Smooth muscle cell of the brain vasculature (primary cell): Measurements from ENCODE around the gene MESD.
"Not testable (repeated sequence)": the region's sequence is repeated elsewhere in the genome, so short reads cannot be mapped to it uniquely, and the experiment has no call there.

Experiments used
- DNase-seq: peaks from one replicate; pipeline ENCODE4 v3.0.0-alpha.2; 2012; ENCODE audit warnings: low read depth, low spot score

The MESD gene

DNA sequence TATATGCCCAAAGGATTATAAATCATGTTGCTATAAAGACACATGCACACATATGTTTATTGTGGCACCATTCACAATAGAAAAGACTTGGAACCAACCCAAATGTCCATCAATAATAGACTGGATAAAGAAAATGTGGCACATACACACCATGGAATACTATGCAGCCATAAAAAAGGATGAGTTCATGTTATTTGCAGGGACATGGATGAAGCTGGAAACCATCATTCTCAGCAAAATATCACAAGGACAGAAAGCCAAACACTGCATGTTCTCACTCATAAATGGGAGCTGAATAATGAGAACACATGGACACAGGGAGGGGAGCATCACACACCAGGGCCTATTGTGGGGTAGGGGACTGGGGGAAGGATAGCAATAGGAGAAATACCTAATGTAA, 24.2 kb downstream of the MESD start:
- DNase-seq: not testable (repeated sequence)

DNA sequence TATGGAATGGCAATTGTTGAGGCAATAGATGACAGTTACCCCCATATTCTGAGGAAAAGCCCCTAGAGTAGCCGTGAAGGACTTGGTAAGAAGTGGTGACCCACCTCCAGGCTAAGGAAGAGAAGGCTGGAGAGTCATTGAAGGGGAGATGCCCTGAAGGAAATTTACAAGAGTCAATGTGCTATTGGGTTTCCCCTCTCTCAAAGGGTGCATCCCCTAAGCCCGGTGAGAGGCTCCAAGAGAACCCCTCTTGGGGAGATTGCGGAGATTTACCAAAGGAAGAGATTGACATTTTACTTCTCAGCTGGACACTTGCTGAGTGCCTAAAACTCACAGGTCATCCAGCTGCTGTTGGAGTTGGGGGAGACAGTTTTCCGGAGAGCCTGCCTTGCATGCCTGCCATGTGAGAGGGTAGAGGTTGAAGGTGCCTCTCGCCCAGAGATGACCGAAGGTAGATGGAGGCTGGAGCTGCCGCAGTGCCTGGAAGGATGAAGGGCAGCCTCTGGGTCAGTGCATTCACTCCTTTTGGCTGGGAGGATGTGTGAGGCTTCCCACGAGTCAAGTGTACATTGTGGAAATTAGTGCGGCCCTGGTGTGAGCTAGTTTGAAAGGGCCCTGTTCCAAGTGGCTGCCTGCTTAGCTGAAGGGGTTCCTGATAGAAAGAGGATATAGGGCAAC, 30.7 kb downstream of the MESD start:
- no peak for DNase-seq

DNA sequence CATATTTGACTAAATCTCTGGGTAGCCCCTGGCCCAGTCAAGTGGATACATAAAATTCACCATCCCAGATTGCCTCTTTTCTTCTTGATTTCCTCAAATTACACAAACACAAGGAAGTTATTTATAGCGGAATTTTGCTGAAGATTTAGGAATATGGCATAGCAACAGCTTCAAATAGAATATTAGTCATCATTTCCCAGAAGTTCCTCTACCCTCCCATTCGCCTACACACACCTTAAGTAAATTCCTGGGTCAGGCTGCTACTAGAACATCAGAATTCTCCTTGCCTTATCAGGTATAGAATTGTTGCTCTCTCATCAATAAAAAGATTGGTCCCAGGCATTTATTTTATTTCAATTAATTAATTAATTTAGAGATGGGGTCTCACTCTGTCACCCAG, 31.6 kb downstream of the MESD start:
- no peak for DNase-seq

DNA sequence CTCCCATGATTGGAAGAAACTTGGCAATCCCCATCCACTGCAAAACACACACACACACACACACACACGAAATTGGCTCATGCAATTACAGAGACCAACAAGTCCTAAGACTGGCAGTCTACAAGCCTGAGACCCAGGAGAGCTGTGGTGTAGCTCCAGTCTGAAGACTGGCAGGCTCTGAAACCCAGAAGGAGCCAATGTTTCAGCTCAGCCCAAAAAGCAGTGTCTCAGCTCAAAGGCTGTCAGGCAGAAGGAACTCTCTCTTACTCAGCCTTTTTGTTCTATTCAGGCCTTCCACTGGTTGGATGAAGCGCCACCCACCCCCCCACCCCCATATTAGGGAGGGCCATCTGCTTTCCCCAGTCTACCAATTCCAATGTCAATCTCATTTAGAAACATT, 32.1 kb downstream of the MESD start:
- no peak for DNase-seq

DNA sequence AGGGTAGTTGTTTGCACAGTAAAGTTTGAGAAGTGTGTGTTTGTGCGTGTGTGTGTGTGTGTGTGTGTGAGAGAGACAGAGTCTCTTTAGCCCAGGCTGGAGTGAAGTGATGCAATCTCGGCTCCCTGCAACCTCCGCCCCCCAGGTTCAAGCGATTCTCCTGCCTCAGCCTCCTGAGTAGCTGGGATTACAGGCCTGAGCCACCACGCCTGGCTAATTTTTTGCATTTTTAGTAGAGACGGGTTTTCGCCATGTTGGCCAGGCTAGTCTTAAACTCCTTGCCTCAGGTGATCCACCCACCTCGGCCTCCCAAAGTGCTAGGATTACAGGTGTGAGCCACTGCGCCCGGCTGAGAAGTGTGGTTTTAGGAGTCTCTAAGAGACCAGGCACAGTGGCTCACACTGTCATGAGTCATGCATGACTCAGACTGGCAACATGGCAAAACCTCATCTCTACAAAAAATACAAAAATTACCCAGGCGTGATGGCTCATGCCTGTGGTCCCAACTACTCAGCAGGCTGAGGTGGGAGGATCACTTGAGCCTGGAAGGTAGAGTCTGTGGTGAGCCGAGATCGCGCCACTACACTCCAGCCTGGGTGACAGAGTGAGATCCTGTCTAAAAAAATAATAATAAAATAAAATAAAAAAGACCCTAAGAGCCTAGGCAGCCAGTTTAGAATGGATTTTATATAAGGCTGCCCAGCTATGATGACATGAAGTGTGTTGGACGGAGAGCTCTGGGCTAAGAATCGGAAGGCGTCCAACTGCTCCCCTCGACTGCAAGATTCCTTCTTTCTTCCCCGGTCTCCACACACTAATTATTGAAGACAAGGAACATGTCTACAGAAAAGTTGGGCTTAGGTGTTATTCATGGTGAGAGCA, 33.8 kb downstream of the MESD start:
- DNase-seq: peak; percentile 45

DNA sequence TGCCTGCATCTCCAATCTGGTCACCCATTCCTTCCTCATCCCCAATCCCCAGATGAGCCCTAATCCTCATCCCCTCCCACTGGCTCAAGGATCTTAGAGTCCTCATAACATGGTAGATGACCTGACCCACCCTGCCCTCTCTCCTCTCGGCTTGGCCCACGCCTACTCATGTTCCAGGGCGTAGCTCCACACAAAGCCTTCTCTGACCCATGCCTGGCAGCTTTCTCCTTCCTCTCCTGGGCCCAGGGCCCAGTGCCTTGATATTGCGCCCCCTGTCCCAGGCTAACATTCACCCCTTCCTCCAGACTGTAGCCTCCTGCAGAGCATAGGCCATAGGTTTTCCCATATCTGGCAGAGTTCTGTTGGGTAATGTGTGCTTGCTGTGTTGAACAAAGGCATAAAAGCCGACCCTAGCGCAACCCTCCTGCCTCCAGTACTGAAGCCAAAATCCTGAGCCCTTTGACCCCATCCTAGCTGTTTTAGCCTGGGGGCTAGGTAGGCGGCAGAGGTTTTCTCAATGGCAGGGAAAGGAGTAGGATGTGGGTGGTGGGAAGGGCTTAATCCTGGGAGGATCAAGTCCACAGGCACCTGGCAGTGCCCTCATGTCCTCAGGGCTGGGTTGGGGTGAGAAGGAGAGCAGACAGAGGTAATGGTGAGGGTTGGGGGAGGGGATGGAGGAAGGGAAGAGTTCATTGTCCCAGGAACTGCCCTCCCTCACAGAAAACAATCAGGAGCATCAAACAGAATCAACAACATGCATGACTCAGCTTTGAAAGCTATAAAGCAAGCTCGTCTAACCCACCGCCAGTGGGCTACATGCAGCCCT, 35.5 kb downstream of the MESD start:
- DNase-seq: no peak

DNA sequence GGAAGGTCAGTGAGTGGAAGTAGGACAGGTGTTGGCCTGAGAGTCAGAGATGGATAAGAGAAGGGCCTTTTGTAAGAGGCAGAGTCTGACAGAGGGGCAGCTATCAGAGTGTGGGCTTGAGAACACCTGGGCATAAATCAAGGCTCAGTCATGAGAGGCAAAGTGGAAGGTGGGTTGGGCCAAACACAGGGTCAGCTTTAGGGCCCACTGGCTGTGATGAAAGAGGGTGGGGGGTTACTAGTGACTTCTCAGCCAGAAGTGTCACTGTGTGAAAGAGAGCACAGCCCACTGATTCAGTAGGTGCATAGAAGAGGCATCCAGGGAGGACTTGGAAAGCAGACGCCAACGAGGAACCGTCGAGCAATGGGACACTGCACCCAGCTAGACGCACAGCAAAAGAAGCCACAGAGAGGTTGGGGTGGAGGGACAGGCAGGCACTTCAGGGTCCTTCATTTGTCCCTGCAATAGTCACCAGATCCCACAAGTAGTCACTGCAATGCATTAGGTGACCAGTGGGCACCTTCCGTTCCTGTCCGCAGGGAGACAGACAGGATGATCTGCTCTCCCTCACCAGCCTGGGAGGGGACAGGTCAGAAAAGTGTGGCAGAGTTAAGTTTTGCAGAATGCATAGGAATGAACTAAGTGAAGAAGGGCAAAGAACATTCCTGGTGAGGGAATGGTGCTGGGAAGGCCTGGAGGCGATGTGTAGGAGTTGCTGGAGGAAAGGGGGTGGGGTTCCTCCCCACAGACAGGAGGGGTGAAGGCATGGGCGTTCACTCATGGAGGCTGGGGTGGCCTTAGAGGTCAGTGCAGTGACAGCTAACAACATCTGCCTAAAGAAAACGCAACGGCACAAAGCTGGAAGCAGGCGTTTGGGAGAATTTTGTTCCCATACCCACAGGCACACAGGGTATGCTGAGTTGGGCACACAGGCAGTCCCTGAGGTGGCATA, 36.3 kb downstream of the MESD start:
- no peak for DNase-seq

DNA sequence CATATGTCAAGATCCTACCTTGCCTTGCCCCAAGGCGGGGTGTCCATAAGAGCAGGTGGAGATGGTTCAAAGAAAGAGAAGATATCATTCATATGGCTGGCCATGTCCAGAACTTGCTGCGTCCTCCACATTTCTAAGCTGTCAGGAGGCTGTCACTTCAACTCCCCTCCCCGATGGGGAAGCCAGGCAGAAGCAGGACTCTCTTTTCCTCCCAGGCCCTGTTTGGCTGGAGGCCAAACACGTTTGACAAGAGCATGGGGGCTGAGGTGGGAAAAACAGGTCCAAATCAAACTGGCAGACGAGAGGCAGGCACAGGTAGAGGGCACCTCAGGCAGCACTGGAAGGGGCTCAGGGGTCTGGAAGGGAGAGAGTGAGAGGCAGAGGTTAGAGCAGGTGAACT, 37.7 kb downstream of the MESD start:
- no peak for DNase-seq

DNA sequence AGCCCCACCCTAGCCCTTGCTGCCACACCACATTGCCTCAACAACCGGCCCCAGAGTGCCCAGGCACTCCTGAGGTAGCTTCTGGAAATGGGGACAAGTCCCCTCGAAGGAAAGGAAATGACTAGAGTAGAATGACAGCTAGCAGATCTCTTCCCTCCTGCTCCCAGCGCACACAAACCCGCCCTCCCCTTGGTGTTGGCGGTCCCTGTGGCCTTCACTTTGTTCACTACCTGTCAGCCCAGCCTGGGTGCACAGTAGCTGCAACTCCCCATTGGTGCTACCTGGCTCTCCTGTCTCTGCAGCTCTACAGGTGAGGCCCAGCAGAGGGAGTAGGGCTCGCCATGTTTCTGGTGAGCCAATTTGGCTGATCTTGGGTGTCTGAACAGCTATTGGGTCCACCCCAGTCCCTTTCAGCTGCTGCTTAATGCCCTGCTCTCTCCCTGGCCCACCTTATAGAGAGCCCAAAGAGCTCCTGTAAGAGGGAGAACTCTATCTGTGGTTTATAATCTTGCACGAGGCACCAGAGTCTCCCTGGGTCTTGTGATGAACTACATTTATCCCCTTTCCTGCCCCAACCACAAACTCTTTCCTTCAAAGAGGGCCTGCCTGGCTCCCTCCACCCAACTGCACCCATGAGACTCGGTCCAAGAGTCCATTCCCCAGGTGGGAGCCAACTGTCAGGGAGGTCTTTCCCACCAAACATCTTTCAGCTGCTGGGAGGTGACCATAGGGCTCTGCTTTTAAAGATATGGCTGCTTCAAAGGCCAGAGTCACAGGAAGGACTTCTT, 39.1 kb downstream of the MESD start:
- DNase-seq: no peak

DNA sequence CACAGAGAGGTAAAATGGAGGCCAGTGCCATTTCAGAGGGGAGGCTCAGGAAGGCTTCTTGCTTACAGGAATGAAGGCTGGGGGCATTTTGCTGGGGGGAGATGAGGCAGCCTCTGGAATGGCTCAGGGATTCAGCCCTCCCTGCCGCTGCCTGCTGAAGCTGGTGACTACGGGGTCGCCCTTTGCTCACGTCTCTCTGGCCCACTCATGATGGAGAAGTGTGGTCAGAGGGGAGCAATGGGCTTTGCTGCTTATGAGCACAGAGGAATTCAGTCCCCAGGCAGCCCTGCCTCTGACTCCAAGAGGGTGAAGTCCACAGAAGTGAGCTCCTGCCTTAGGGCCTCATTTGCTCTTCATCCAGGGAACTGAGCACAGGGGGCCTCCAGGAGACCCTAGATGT, 39.9 kb downstream of the MESD start:
- no peak for DNase-seq

DNA sequence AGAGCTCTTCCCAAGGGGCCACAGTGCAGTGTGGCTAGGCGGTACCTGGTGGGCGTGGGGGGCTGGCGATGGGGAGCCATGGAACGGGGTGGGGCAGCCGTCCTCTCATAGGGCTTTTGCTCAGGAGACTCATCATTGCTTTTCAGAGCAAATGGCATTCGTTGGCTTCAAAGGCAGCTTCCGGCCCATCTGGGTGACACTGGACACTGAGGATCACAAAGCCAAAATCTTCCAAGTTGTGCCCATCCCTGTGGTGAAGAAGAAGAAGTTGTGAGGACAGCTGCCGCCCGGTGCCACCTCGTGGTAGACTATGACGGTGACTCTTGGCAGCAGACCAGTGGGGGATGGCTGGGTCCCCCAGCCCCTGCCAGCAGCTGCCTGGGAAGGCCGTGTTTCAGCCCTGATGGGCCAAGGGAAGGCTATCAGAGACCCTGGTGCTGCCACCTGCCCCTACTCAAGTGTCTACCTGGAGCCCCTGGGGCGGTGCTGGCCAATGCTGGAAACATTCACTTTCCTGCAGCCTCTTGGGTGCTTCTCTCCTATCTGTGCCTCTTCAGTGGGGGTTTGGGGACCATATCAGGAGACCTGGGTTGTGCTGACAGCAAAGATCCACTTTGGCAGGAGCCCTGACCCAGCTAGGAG, 40.8 kb downstream of the MESD start:
- no peak for DNase-seq

DNA sequence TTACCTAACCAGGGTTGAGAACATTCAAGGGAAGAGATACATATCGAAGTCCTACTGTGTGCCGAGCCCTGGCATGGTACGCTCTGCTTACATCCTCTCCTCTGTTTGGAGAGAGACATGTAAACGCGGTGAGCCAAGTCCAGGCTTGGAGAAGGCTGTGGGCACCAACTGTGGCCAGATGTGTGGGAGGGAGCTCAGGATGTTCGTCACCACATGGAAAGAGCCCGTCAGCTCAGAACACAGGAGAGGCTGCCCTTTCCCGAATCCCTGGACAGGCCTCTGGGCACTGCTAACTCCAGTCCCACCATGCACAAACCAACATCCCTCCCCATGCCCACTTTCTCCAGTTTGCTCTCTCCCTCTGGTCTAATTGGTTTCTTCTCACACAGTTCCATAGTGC, 43.0 kb downstream of the MESD start:
- DNase-seq: no peak

DNA sequence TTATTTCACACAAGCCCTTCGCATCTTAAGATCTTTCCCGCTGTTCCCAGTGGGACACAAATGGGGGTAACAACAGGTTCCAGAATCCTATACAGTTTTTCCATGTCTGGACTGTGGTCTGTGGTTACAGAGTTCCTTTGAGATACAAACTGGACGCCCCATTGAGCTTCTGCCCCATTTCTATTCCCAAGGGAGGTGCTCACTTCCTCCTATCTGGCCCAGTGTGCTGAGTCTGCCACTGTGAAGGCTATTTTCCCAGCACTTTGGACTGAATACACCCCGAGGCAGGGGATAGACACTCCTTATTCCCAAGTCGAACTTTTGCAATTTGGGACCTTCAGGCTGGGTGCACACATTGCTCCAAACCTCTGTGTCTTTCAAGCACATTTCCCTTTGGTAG, 44.0 kb downstream of the MESD start:
- no peak for DNase-seq

DNA sequence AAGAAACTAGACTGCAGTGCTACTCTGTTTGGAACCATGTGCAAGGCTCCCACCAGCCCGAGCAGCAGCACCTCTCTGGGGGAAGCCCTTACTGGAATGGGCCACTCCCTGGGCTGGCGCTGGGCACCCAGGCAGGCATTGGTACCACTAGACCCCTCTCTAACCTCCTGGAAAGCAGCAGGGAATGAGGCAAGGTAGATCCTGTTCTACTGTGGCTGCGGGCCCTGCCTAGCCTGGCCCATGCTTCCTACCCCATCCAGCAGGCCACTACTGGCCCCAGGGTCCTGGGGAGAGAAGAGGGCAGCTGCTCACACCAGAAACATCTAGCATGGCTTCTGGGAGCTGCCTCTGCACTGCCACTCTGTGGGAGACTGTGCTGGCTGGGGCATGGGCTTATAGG, 44.8 kb downstream of the MESD start:
- DNase-seq: no peak

DNA sequence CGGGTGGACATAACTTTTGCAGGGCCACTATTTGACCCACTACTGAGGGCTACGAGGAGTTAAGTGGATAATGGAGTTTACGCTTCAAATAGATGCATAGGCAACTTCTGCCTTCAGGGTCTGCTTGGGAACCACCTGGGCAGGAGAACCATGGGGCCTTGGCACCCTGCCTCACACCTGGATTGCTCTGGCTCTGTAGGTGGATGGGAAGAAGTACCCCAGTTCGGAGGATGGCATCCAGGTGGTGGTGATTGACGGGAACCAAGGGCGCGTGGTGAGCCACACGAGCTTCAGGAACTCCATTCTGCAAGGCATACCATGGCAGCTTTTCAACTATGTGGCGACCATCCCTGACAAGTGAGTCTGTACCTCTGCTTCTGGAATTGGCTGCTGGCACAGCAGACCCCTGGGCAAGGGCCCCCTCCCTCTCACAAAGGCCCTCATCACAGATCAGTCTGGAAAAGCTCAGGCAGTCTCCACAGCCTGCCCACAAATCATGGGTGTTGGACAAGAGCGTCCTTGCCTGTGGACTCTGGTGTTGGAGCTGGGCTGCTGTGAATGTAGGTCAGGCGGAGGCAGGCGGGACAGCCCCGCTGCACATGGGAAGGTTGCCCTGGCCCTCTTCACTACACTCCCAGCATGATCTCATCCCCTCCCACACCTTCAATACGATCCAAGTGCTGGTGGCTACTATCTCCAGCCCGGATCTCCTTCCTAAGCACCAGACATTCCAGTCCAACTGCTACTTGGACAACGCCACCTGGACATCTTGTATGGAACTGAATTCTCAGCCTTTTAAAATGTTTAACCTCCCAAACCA, 46.7 kb downstream of the MESD start:
- DNase-seq: no peak

DNA sequence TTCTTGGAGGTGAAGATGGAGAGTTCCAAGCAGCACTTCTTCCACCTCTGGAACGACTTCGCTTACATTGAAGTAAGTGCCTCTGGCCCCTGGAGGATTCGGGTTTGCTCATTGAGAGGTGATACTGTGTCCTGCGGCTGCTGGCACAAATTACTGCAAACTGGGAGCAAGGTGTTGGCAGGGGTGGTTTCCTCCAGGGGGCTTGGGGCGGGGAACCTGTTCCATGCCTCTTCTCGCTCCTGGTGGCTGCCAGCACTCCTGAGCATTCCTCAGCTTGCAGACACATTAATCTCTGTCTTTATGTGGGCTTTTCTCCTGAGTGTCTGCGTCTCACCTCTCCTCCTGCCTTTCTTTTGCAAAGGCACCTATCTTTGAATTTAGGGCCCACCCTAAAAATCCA, 47.4 kb downstream of the MESD start:
- no peak for DNase-seq

DNA sequence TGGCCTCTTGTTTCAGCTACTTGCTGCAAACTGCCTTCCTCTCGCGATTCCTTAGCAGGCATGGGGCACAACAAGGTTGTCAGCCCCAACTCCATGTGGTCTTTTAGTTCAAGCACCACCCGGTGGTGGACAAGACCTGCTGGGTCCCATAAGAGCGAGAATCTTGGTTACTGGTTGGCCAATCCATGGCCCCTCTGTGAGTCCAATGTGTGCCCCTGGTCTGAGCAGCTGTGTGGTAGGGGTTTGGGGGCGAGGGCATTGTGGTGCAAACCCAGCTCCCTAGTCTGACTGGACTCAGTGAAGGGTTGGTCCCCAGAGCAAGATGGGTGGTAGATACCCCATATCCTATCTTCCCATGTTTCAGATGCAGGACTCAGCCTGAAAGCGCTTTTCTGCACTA, 48.8 kb downstream of the MESD start:
- no peak for DNase-seq

DNA sequence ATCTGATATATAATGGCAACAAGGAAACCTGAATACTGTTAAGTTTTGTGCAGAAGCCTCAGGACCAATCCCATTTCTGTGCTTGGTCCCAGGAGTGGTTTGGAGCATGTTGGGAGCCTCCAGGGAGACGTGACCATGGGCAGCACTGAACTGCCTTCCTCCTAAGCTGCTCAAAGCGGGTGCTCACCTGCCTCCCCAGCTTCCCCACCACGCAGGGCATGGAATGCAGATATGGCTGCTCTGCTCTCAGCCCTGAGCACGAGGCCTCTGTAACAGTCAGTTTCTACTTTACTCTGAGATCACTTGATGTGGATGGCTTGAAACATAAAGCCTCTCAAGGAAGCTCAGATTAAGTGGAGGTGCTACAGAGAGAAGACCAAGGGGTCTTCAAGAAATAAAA, 49.3 kb downstream of the MESD start:
- no peak for DNase-seq

DNA sequence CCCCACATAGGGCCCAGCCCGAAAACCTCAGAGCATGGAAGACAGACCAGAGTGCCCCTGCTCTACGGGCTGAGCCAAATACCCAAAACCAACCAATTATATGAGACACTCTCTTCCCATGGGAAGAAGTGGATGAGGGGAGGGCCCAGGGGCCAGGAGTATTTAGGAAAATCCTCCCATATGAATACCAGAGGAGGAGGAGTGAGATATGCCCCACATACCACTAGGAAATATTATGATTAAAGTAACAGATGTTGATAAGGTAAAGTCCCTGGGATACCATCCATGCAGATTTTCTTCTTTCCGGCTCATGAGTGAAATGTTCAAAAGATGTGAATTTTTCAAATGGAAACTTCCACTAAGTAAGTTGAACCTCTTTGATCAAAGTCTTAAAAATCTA, 50.4 kb downstream of the MESD start:
- no peak for DNase-seq
